GM19463 (cell line): ENCODE measurements around the gene GPR139.

Source experiments
- ATAC-seq: cut with Tn5 transposase; IDR thresholded peaks from one replicate; pipeline ENCODE4 v1.9.1; 2021; ENCODE audit warnings: mild to moderate bottlenecking, moderate library complexity; ENCODE audit not compliant: unreplicated experiment

The GPR139 gene

DNA sequence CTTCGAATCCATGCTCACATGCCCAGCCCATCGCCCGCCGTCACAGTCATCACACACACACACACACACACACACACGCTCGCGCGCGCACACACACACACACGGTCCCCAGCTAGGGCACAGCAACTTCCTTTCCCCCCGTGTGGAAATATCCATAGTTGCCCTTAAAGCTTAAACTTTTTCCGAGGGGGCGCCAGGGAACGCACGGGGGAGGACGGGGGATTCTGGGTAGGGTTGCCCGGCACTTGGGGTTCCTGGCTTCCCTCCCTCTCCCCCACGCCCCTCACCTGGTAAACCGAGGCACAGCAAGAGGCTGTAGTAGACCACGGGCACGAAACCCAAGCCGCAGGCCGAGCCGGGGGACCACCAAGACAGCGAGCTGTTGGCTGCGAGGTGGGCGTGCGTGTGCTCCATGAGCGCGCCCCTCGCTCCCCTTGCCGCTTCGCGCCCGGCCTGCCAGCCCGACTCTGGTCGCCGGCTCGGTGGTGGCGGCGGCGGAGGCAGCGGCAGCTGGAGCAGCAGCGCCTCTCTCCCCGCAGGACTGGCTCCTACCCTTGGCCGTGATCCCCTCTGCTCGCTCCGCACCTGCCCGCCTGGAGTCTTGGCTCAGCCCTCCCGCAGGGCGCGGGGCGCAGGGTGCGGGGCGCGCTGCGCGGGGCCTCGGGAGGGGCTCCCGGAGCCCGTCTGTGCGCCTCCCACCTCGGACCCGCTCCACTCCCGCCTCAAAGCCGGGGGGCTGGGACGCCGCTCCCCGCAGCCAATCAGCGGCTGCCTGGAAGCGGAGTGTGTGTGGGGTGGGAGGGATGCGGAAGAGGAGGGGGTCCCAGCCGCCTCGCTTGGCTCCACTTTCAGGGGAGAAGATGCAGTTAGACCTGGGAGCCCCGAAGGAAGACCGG, at the start of gene GPR139:
TSS of gene GPR139 (minus strand) at position 688 of the 896 bp plus-strand sequence. CDS start at position 414, 274 bp downstream.
- no peak for ATAC-seq

DNA sequence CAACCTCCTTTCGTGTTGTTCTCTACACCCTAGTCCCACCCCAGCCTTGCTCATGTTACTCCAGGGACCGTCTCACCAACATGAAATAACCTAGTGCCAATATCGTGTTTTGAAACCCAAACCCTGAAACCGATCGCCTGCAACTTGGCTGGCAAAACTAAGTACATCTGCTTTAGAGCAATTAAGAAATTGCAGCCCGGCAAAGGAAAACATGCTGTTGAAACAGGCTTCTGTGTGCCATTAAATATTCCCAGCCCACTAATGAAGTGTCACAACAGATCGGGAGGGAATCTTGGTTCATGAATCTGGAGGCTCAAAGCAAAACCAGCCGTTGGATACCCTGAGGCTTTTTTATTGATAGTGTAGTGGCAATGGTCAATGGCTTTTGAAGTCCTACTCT, 48.3 kb upstream of the GPR139 start:
- ATAC-seq, result no peak

DNA sequence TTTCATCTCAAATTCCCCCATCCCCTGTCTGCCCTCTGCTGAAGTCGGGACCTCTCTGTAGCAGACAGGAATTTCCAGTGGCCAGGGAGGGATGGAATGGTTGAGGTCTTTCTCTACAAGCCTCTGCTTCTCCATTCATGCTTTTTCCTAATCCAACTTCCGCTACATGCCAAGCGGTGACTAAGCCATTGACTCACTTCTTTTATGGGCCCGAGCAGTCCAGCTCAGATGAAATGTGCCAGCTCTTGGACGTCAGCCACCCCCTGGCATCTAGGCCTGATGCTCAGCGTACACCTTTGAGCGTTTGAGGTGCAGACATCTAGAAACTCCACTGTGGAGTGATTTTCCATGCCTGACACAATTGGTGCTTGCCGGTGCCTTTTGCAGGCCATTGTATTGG, 40.7 kb upstream of the GPR139 start:
- no peak for ATAC-seq

GRCh38 chr16:20111143-20111542, 37.5 kb upstream of the GPR139 start:
- no peak for ATAC-seq

DNA sequence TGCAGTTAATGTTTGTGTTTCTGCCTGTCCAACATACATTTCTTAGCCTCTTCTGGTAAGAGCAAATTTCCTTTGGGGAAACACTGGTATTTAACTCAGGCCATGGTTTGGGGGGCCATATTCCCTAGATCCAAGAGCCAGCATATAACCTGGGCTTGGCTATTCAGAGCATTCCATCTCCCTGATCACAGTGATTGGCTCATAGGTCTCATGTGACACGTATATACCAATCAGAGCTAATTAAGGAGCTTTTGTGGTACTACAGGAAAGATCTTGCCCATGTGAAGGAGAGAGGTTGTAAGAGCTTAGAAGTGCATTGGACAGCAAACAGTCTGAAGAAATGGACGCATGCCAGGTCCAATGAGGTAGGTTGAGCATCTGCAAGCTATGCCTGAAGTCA, 33.4 kb upstream of the GPR139 start:
- no peak for ATAC-seq

- no peak for ATAC-seq
These were observed 31.0 kb upstream of the GPR139 start for GRCh38 chr16:20104563-20105183.

GRCh38 chr16:20102521-20102920, 28.8 kb upstream of the GPR139 start:
- no peak for ATAC-seq

DNA sequence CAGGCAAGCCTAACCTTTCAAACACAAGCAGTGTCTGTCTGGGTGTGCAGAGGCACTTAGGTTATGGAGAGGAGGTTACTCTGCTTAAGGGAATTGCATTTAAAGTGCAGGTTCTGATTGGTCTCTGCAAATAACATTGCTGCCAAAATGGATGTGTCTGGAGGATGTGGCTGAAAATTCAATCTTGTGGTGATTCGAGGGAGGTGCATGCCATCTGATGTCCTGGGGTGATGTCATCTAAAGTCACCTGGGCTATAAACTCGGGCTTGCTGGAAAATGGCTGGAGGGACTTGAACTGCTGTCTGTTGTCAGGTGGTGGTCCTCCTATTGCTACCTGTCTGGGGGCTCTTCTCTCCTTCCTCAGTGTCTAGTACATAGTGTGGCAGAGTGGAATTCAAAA, 28.3 kb upstream of the GPR139 start:
- ATAC-seq, result no peak

DNA sequence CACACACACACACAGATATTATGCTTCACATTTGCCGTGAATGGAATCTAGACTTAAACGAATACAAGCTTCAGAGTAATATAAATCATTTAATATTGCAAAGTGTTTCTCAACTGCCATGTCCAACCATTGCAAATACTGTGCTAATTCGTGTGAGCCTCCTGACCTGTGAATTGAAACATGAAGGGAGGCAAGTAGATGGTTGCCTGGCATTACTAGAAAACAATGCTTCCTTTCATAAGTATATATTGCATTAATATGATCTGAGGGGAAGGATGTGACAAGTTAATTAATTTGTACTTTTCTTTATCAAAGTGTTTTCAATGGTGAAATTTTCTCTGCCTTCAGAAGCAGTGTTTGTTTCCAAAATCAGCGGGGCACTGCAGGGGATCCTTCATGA, 25.7 kb upstream of the GPR139 start:
- ATAC-seq, result no peak

DNA sequence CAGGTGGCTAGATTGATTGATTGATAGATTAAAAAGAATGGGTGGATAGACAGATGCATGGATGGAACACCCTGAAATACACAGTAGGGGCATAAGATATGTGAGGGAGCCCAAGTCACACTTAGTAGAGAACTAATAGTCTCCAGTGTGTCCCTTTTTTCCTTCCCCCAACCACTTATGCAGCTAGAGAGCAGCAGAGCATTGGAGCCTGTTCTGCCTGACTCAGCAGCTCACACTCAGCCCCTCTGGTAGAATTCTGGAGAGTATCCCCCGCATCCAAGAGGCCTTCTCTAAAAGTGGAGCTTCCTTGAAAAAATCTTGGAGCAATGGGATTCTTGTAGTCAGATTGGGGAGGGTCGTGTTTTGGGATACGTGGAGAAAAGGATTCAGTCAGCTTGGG, 20.5 kb upstream of the GPR139 start:
- ATAC-seq, result no peak

GRCh38 chr16:20089246-20089965, 15.7 kb upstream of the GPR139 start:
- no peak for ATAC-seq

- ATAC-seq, result no peak
These were observed 11.0 kb upstream of the GPR139 start for GRCh38 chr16:20084624-20085226.

GRCh38 chr16:20079106-20079505, 5.4 kb upstream of the GPR139 start:
- ATAC-seq, result no peak

GRCh38 chr16:20075243-20075642, 1.6 kb upstream of the GPR139 start:
- ATAC-seq, result no peak

- ATAC-seq, result no peak
These were observed 655 bp upstream of the GPR139 start for GRCh38 chr16:20074099-20074991.

- ATAC-seq, result no peak
These were observed 852 bp downstream of the GPR139 start for GRCh38 chr16:20072874-20073202.

DNA sequence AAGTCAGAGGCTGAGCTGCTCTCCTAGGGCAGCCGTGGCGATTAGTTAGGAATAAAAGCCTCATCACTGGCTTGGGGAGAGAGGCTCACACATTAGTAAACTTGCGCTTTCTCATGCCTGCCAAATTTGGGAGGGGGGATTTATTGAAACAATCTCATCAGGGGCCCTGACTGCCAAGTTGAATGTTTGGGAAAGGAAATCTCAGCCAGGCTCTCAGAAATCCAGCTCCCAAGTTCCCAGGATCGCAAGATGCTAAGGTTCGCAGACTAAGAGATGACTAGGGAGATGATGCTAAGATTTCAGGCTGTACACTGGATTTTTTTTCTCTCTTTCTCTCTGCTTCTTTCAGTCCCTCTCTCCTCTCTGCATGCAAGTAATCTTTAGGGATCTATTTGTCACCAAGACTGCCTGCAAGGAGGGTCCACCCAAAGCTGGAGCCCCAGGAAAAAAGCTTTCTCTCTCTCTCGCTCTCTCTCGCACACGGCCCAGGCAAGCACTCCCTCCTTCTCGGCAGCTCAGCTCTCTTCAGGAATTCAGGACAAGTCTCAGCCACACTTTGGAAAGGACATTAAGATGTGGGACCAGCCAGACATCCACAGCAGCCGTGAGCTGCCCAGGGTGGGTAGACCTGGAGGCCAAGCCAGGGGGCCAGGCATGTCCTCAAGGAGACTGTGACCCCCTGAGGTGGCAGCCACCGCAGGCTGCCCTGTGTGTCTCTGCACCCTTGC, 1.4 kb downstream of the GPR139 start:
- ATAC-seq, result no peak

DNA sequence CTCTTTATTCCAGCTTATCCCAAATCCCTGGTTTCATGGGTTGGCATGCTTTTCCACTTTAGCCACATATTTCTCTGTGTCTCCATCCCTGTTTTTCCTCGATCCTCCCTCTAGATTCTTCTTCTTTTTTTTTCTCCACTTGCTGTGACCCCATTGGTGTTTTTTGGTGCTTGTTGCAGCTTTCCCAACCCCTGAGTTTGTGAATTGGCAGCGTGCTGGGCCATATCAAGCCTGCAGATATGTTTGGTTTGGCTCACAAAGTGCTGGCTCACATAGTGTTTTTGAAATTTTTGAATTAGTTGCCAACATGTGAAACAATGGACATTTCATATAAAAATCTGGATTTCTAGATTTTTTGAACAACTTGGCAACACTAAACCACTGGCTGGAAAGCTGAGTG, 8.8 kb downstream of the GPR139 start:
- no peak for ATAC-seq

DNA sequence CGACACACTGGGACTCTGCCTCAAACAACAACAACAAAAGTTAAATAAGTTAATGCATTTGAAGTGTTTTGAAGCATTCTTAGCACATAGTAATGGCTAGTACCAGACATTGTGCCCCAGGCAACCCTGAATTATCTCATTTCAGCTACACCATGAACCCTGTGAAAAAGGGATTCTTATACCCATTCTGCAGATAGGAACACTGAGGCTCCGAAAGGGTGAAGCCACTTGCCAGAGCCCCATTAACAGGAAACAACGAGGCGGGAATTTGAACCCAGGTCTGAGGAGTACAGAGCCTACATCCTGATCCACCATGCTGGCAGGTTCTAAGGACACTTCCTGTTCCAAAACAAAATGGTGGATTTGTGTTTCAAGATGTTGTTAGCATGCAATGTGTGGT, 9.2 kb downstream of the GPR139 start:
- no peak for ATAC-seq

GRCh38 chr16:20061132-20061531, 12.6 kb downstream of the GPR139 start:
- ATAC-seq, result no peak
